ENCODE results near the gene SLC25A1. TPM values are rescaled to one million over a fixed set of nuclear protein-coding genes. Genes with fewer than 3 reads are reported as not detected.

Gene SLC25A1
- total and polyA plus RNA-seq, 2 of the 4 experiments (the other 2 are of a cell fraction), result 41.0 to 56.5 TPM

DNA sequence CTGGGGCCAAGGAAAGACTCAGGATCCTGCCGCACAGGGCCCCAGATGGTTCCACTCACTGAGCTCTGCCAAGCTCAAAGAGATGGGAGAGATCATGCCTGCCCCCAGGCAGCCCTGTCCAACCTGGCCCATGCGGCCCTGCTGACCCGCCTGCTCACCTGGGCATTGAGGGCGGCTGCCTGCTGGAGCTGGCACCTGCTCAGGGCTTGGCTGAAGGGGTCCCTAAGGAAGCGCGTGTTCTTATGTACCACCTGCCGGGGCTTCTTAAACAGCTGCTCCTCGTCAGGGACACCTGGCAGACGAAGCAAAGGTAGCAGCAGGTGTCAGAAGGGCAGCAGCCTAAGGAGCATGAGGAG lies 39.6 kb downstream of the SLC25A1 start:
- no peak overlapping the region for H2BK20ac ChIP-seq (ENCODE audit: low read depth, low read length)
- peaks cover 74% of the 10 kb centered on the region for H3K36me3 ChIP-seq (ENCODE audit: control insufficient read depth, insufficient read depth, low read length)
- no peak overlapping the region for H3K27ac ChIP-seq (ENCODE audit: insufficient read depth, low read length)
- H3K4me1 ChIP-seq (ENCODE audit: control insufficient read depth, insufficient read depth, low read length), result no peaks in the 10 kb centered on the region
- H3K4me3 ChIP-seq (ENCODE audit: insufficient read depth, low read depth, low read length), result no peak overlapping the region
- intact Hi-C loops (cut with micrococcal nuclease) (no loop called here), dilution Hi-C loops (cut with HindIII; ENCODE audit: low sequenced_read_pairs, unreplicated experiment) (no loop called here), in situ Hi-C loops (cut with MboI; ENCODE audit: low sequenced_read_pairs) (no loop called here)
- WGBS, 2 experiments (ENCODE audit: extremely low coverage in 2 of 2, insufficient read length in 1 of 2), result 93% methylated on average over 6 of the region's 9 CpGs; no CpG with 5 or more reads in 1 of the 2 experiments
- no peak overlapping the region for H3K4ac ChIP-seq (ENCODE audit: low read depth, low read length)
- H4K8ac ChIP-seq (ENCODE audit: low read depth in 2 of 2, low read length in 2 of 2), result no peak overlapping the region
- no peak overlapping the region for H3K14ac ChIP-seq (replicated peaks; ENCODE audit: low read depth, low read length)
- TF ChIP-seq CHD1 (IDR thresholded peaks at IDR 0.05; ENCODE audit: low read depth, low read length) (no peak), NFE2L2 (IDR thresholded peaks at IDR 0.05; ENCODE audit: low read depth, low read length) (no peak), MAZ (IDR thresholded peaks at IDR 0.05; ENCODE audit: borderline replicate concordance, low read depth, low read length) (no peak), POLR2A (IDR thresholded peaks at IDR 0.05; ENCODE audit: low read depth, low read length) (no peak)
- TF ChIP-seq, protein P1, sequence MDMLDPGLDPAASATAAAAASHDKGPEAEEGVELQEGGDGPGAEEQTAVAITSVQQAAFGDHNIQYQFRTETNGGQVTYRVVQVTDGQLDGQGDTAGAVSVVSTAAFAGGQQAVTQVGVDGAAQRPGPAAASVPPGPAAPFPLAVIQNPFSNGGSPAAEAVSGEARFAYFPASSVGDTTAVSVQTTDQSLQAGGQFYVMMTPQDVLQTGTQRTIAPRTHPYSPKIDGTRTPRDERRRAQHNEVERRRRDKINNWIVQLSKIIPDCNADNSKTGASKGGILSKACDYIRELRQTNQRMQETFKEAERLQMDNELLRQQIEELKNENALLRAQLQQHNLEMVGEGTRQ (IDR thresholded peaks at IDR 0.05; ENCODE audit: low read depth, low read length), result no peak
- TF ChIP-seq, protein P2, sequence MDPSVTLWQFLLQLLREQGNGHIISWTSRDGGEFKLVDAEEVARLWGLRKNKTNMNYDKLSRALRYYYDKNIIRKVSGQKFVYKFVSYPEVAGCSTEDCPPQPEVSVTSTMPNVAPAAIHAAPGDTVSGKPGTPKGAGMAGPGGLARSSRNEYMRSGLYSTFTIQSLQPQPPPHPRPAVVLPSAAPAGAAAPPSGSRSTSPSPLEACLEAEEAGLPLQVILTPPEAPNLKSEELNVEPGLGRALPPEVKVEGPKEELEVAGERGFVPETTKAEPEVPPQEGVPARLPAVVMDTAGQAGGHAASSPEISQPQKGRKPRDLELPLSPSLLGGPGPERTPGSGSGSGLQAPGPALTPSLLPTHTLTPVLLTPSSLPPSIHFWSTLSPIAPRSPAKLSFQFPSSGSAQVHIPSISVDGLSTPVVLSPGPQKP (IDR thresholded peaks at IDR 0.05; ENCODE audit: borderline replicate concordance, low read depth, low read length), result no peak
- BruUV-seq (replicated peaks), result no TSS peak
- peaks cover 4% of the 10 kb centered on the region for H4K20me1 ChIP-seq (ENCODE audit: insufficient read depth, low read length)
- POLR2A ChIA-PET (ENCODE audit: unreplicated experiment), result no interaction called here
- no peak overlapping the region for H2BK5ac ChIP-seq (ENCODE audit: low read depth, low read length, poor library complexity, severe bottlenecking)
- no peaks in the 10 kb centered on the region for H3K9me3 ChIP-seq (ENCODE audit: control insufficient read depth, insufficient read depth, low read length)
- no peak overlapping the region for H3K23ac ChIP-seq (ENCODE audit: low read depth, low read length)
- no peak overlapping the region for H4K91ac ChIP-seq (ENCODE audit: insufficient read depth, low read depth, low read length)
- no peak for DNase-seq
- no peak overlapping the region for H3K4me2 ChIP-seq (ENCODE audit: low read depth, low read length)
- no peak overlapping the region for H4K5ac ChIP-seq (ENCODE audit: low read depth, low read length)
- H2AK5ac ChIP-seq (ENCODE audit: low read depth, low read length), result no peak overlapping the region
- no peaks in the 10 kb centered on the region for H3K27me3 ChIP-seq (ENCODE audit: control insufficient read depth, insufficient read depth, low read length)
- no peak overlapping the region for H3K56ac ChIP-seq (ENCODE audit: extremely low read depth, insufficient read depth, low read length)
- H2AK9ac ChIP-seq (replicated peaks; ENCODE audit: low read depth, low read length, poor library complexity), result no peak overlapping the region
- no peak overlapping the region for H2BK15ac ChIP-seq (ENCODE audit: low read depth, low read length)
- CTCF ChIA-PET, result no interaction called here
- ATAC-seq (ENCODE audit: low read depth), result no peak
- H2AFZ ChIP-seq (replicated peaks; ENCODE audit: low read length, poor library complexity), result no peak overlapping the region
- no peak overlapping the region for H3K9ac ChIP-seq (ENCODE audit: low read depth, low read length)
- no peak overlapping the region for H2BK120ac ChIP-seq (ENCODE audit: low read depth, low read length)
- H3K18ac ChIP-seq (ENCODE audit: low read depth, low read length), result no peak overlapping the region
- H3K79me1 ChIP-seq (ENCODE audit: low read depth in 1 of 2, low read length in 2 of 2), result peaks cover 4 to 24% of the 10 kb centered on the region in 2 experiments
- 0 out of 2 replicates have a peak, but pooled peaks cover 3% of the 10 kb centered on the region for H3K9me1 ChIP-seq (ENCODE audit: insufficient read depth, low read length)
